Endothelial cell of umbilical vein (primary cell): Measurements from ENCODE around the gene SNX9. TPM values are rescaled to one million over a fixed set of nuclear protein-coding genes. Genes with fewer than 3 reads are reported as not detected.

Experiments
- BruUV-seq: library from RNA; stranded (reverse); fragments of 400-500 nt; replicated peaks from 2 replicates; lab custom pipeline; 2021; lab: Mats Ljungman, UMichigan
- CTCF ChIA-PET: fragments of 300-600, 350-600 bp; sonication (Branson Sonifier 250); formaldehyde crosslinking; loops from one replicate; lab custom pipeline; 2021; ENCODE audit warnings: antibody characterized with exemption, inconsistent platforms; lab: Charles Lee
- POLR2A ChIA-PET: fragments of 300-600, 350-600 bp; sonication (Branson Sonifier 250); formaldehyde crosslinking; loops from one replicate; lab custom pipeline; 2021; ENCODE audit warnings: antibody characterized with exemption, inconsistent platforms; lab: Charles Lee
- DNase-seq: peaks from one replicate; pipeline ENCODE4 v3.0.0-alpha.2; 2011; ENCODE audit warnings: low read depth, low spot score
- FAIRE-seq: peaks from 2 replicates; lab custom pipeline; 2011; peaks lifted over from hg19 to GRCh38; lab: Jason Lieb, UNC
- H2AFZ ChIP-seq: 2 replicates; pipeline ENCODE4 v1.6.0; 2012; ENCODE audit warnings: low read depth, low read length, control low read depth, inconsistent platforms
- H3K27ac ChIP-seq: 2 replicates; pipeline ENCODE4 v1.5.1; 2011; ENCODE audit warnings: low read depth, mild to moderate bottlenecking, control low read depth, low read length, moderate library complexity; ENCODE audit not compliant: insufficient read depth
- H3K27me3 ChIP-seq, 2 experiments: 2 replicates each; pipeline versions ENCODE4 v1.6.0 to v1.6.1; 2011; ENCODE audit warnings: low read length in 2 of 2, mixed read lengths in 1 of 2; ENCODE audit not compliant: control insufficient read depth in 2 of 2, insufficient read depth in 2 of 2
- H3K36me3 ChIP-seq, 2 experiments: 2 replicates in 1 of 2; 3 replicates in 1 of 2; pipeline ENCODE4 v1.5.1; 2011; ENCODE audit warnings: low read length in 2 of 2, mild to moderate bottlenecking in 1 of 2, moderate library complexity in 1 of 2; ENCODE audit not compliant: control insufficient read depth in 2 of 2, insufficient read depth in 2 of 2; ENCODE audit errors: extremely low read depth in 1 of 2
- H3K4me1 ChIP-seq: 3 replicates; pipeline ENCODE4 v1.5.1; 2011; ENCODE audit warnings: mild to moderate bottlenecking, low read length; ENCODE audit not compliant: control insufficient read depth, insufficient read depth; ENCODE audit errors: extremely low read depth
- H3K4me2 ChIP-seq: 2 replicates; pipeline ENCODE4 v1.6.1; 2011; ENCODE audit warnings: low read length, control low read depth, mixed read lengths; ENCODE audit not compliant: insufficient read depth
- H3K4me3 ChIP-seq, 3 experiments: fragments of 200-600 bp in 1 of 3; sonication (generic), shearing (Covaris generic) in 1 of 3; replicated peaks in 1 of 3; 2 replicates each; pipeline ENCODE4 v1.5.1; 2011 to 2016; ENCODE audit warnings: control low read depth in 3 of 3, low read length in 3 of 3, mild to moderate bottlenecking in 2 of 3, inconsistent platforms in 1 of 3, low read depth in 1 of 3, moderate library complexity in 1 of 3; ENCODE audit not compliant: insufficient read depth in 1 of 3
- H3K79me2 ChIP-seq: 2 replicates; pipeline ENCODE4 v1.6.0; 2012; ENCODE audit warnings: low read length, inconsistent platforms; ENCODE audit not compliant: control insufficient read depth, insufficient read depth
- H3K9ac ChIP-seq: replicated peaks from 2 replicates; pipeline ENCODE3; 2011; ENCODE audit warnings: low read length, control low read depth; ENCODE audit not compliant: insufficient read depth; ENCODE audit errors: extremely low read depth
- H3K9me1 ChIP-seq: replicated peaks from 3 replicates; pipeline ENCODE4 v1.6.0; 2011; ENCODE audit warnings: mild to moderate bottlenecking, low read length; ENCODE audit not compliant: control insufficient read depth, insufficient read depth; ENCODE audit errors: extremely low read depth
- H3K9me3 ChIP-seq: replicated peaks from 2 replicates; pipeline ENCODE4 v1.5.1; 2012; ENCODE audit warnings: low read length, inconsistent platforms; ENCODE audit not compliant: control insufficient read depth, insufficient read depth
- H4K20me1 ChIP-seq: replicated peaks from 2 replicates; pipeline ENCODE3; 2011; ENCODE audit warnings: mild to moderate bottlenecking, low read length; ENCODE audit not compliant: control insufficient read depth, insufficient read depth; ENCODE audit errors: extremely low read depth
- CTCF ChIP-seq, 2 donors: IDR thresholded peaks; 1 replicate in 1 of 2; 2 replicates in 1 of 2; pipeline ENCODE4 v1.5.1; 2011; ENCODE audit warnings: low read length in 2 of 2, mild to moderate bottlenecking in 2 of 2, moderate library complexity in 2 of 2, control low read depth in 1 of 2, inconsistent platforms in 1 of 2, low read depth in 1 of 2; ENCODE audit not compliant: insufficient read depth in 1 of 2; ENCODE audit errors: extremely low read depth in 1 of 2
- EZH2 ChIP-seq: IDR thresholded peaks from 2 replicates; pipeline ENCODE4 v1.6.1; 2012; ENCODE audit warnings: borderline replicate concordance, low read depth, mild to moderate bottlenecking, moderate library complexity, low read length, inconsistent platforms; ENCODE audit not compliant: severe bottlenecking
- FOS ChIP-seq: IDR thresholded peaks from 2 replicates; pipeline ENCODE4 v1.6.1; 2011; ENCODE audit warnings: mild to moderate bottlenecking, low read length, moderate library complexity, borderline replicate concordance; ENCODE audit not compliant: insufficient read depth
- GATA2 ChIP-seq: IDR thresholded peaks from 2 replicates; pipeline ENCODE4 v1.7.0; 2011; ENCODE audit warnings: low read depth, mild to moderate bottlenecking, moderate library complexity, mixed read lengths, low read length; ENCODE audit not compliant: insufficient read length, insufficient read depth
- JUN ChIP-seq: IDR thresholded peaks from 2 replicates; pipeline ENCODE4 v1.6.1; 2011; ENCODE audit warnings: borderline replicate concordance, low read depth; ENCODE audit not compliant: insufficient read length, insufficient read depth
- MAX ChIP-seq: IDR thresholded peaks from 2 replicates; pipeline ENCODE4 v1.6.1; 2011; ENCODE audit not compliant: insufficient read depth, insufficient read length
- MYC ChIP-seq: IDR thresholded peaks from one replicate; pipeline ENCODE4 v1.6.1; 2011; ENCODE audit warnings: mild to moderate bottlenecking, low read depth, low read length
- POLR2A ChIP-seq: IDR thresholded peaks from 2 replicates; pipeline ENCODE4 v1.6.1; 2012; ENCODE audit warnings: low read depth, mild to moderate bottlenecking, control low read depth, low read length
- POLR2AphosphoS5 ChIP-seq: IDR thresholded peaks from 2 replicates; pipeline ENCODE4 v1.6.1; 2012; ENCODE audit warnings: low read depth, mild to moderate bottlenecking, control low read depth, low read length, moderate library complexity; ENCODE audit not compliant: insufficient read depth
- dilution Hi-C: fragments of 300-500 bp; cut with MboI; formaldehyde crosslinking; loops from one replicate; pipeline ENCODE4 v1.15.0; 2019; ENCODE audit warnings: low sequenced_read_pairs; ENCODE audit not compliant: extremely low pct_ligation_motif_present
- intact Hi-C: fragments of 100-400 bp; cut with micrococcal nuclease; formaldehyde crosslinking; loops from one replicate; pipeline ENCODE4 v1.10.0; 2022
- polyA plus RNA-seq, 4 experiments: library from polyadenylated mRNA; depleted of rRNA in 3 of 4; stranded (reverse) in 3 of 4; unstranded in 1 of 4; fragments of >200 nt; gene quantifications; 2 replicates each; pipeline versions ENCODE4 v1.2.1 to v1.2.3, GENCODE V29; 2011 to 2012; ENCODE audit warnings: missing spikeins in 1 of 4
- total RNA-seq: library from RNA; stranded (reverse); gene quantifications from 2 replicates; pipeline ENCODE4 v1.2.3, GENCODE V29; 2021

Gene SNX9
- total and polyA plus RNA-seq, 2 donors (not counting 3 experiments of a cell fraction or from before 2014, with no cell fraction given): 27.5 to 54.5 TPM

GRCh38 chr6:157928428-157928827 is 105.4 kb downstream of the SNX9 start:
- Histone ChIP-seq H3K9me3 (no peaks in the 10 kb centered on the region), H3K9ac (no peak overlapping the region), H3K27ac (no peak overlapping the region), H3K4me2 (no peak overlapping the region), H3K79me2 (no peaks in the 10 kb centered on the region), H2AFZ (no peak overlapping the region), H4K20me1 (no peaks in the 10 kb centered on the region), H3K4me1 (peaks cover 5% of the 10 kb centered on the region), H3K4me3 (no peak overlapping the region), H3K27me3 (no peaks in the 10 kb centered on the region), H3K9me1 (no peaks in the 10 kb centered on the region), H3K36me3 (peaks cover 21 to 34% of the 10 kb centered on the region in 2 experiments)
- DNase-seq: no peak
- ChIA-PET CTCF (no interaction called here), POLR2A (no interaction called here)
- no TSS peak for BruUV-seq
- intact Hi-C loops (no loop called here), dilution Hi-C loops (no loop called here)
- TF ChIP-seq MYC: no peak
- no peak for TF ChIP-seq FOS
- no peak for TF ChIP-seq JUN
- no peak for TF ChIP-seq MAX
- TF ChIP-seq EZH2: no peak
- TF ChIP-seq POLR2AphosphoS5: no peak
- TF ChIP-seq GATA2: no peak
- no peak for TF ChIP-seq POLR2A
- TF ChIP-seq CTCF (IDR thresholded peaks at IDR 0.05; ENCODE audit: extremely low read depth in 1 of 2, insufficient read depth in 1 of 2, low read depth in 1 of 2, low read length in 2 of 2): no peak
- no peak for FAIRE-seq
